Inferior parietal cortex (tissue), 1 donor: Measurements from ENCODE around the gene MBLAC1.

ENCODE experiments used
- DNase-seq: peaks from one replicate; pipeline ENCODE4 v3.0.0-alpha.2; 2016; ENCODE audit errors: extremely low spot score

The MBLAC1 gene

GRCh38 chr7:100153708-100154535, 27.2 kb downstream of the MBLAC1 start:
- no peak for DNase-seq

GRCh38 chr7:100154651-100155491, 28.1 kb downstream of the MBLAC1 start:
- DNase-seq: no peak

- DNase-seq: no peak
These were observed 29.0 kb downstream of the MBLAC1 start for GRCh38 chr7:100155553-100156317.

- no peak for DNase-seq
These were observed 29.7 kb downstream of the MBLAC1 start for GRCh38 chr7:100156331-100157068.

GRCh38 chr7:100157069-100157333, 30.2 kb downstream of the MBLAC1 start:
- DNase-seq: no peak

GRCh38 chr7:100157334-100158228, 30.8 kb downstream of the MBLAC1 start:
- no peak for DNase-seq

GRCh38 chr7:100158229-100159098, 31.7 kb downstream of the MBLAC1 start, which contains the start of gene TRAPPC14:
TRAPPC14 (minus strand) TSS chr7:100158723; CDS start chr7:100158499, 224 bp downstream.
- peak; percentile 83 for DNase-seq

GRCh38 chr7:100159099-100159623, 32.4 kb downstream of the MBLAC1 start:
- DNase-seq: no peak

- no peak for DNase-seq
These were observed 33.3 kb downstream of the MBLAC1 start for GRCh38 chr7:100160067-100160466.

- DNase-seq: no peak
These were observed 36.3 kb downstream of the MBLAC1 start for GRCh38 chr7:100163006-100163531.

GRCh38 chr7:100163871-100164270, 37.1 kb downstream of the MBLAC1 start:
- DNase-seq: no peak

GRCh38 chr7:100166317-100166940, 39.7 kb downstream of the MBLAC1 start:
- no peak for DNase-seq

GRCh38 chr7:100166970-100167911, 40.5 kb downstream of the MBLAC1 start:
- DNase-seq: no peak

- DNase-seq: no peak
These were observed 41.2 kb downstream of the MBLAC1 start for GRCh38 chr7:100167912-100168323.

GRCh38 chr7:100169147-100169850, 42.5 kb downstream of the MBLAC1 start:
- DNase-seq: no peak

GRCh38 chr7:100170101-100170897, 43.5 kb downstream of the MBLAC1 start:
- no peak for DNase-seq
